Colonic mucosa (tissue), 4 donors: Measurements from ENCODE around the gene LGALS3BP. TPM values are rescaled to one million over a fixed set of nuclear protein-coding genes. Genes with fewer than 3 reads are reported as not detected.
A peak's percentile ranks its signal among the peaks of the same experiment; 100 is the strongest.

Source experiments
- DNase-seq: peaks from one replicate; pipeline ENCODE4 v3.0.0-alpha.2; 2020
- H3K27ac ChIP-seq: fragments of 200-600 bp; one replicate; pipeline ENCODE4 v1.8.0; 2021
- H3K27me3 ChIP-seq: fragments of 200-600 bp; one replicate; pipeline ENCODE4 v1.8.0; 2021
- H3K36me3 ChIP-seq: fragments of 200-600 bp; one replicate; pipeline ENCODE4 v1.8.0; 2021
- H3K4me1 ChIP-seq: fragments of 200-600 bp; one replicate; pipeline ENCODE4 v1.8.0; 2021; ENCODE audit warnings: mild to moderate bottlenecking
- H3K4me3 ChIP-seq: fragments of 200-600 bp; one replicate; pipeline ENCODE4 v1.8.0; 2021
- H3K9ac ChIP-seq, 2 donors: one replicate each; pipeline ENCODE4 v1.7.0; 2013; ENCODE audit warnings: control low read depth in 2 of 2, low read depth in 2 of 2, low read length in 2 of 2
- H3K9me3 ChIP-seq: fragments of 200-600 bp; one replicate; pipeline ENCODE4 v1.8.0; 2021
- intact Hi-C: fragments of 100-400 bp; cut with DNase I; formaldehyde crosslinking; loops from one replicate; pipeline ENCODE4 v1.14.1; 2022
- total RNA-seq, 2 donors: library from RNA; stranded (reverse); fragmentation: NEBNext Ultra II Directional in 1 of 2; extraction: Animal tissue kit (Norgen Biotek cat#: 25700) in 1 of 2; gene quantifications; one replicate each; pipeline ENCODE4 v1.2.1, GENCODE V29; 2021
- TF ChIP-seq, protein P1 (sequence below): fragments of 200-600 bp; IDR thresholded peaks from one replicate; pipeline ENCODE4 v1.8.0; 2022; ENCODE audit warnings: antibody characterized with exemption, mild to moderate bottlenecking
- donor health status: healthy.
- donor health status: DM: no; HTN: no; CAD: no.
- donor health status: DM: no; HTN: no; CAD: no.

LGALS3BP gene
- total RNA-seq, 2 donors from 2014 or later: 635 to 674 TPM

DNA sequence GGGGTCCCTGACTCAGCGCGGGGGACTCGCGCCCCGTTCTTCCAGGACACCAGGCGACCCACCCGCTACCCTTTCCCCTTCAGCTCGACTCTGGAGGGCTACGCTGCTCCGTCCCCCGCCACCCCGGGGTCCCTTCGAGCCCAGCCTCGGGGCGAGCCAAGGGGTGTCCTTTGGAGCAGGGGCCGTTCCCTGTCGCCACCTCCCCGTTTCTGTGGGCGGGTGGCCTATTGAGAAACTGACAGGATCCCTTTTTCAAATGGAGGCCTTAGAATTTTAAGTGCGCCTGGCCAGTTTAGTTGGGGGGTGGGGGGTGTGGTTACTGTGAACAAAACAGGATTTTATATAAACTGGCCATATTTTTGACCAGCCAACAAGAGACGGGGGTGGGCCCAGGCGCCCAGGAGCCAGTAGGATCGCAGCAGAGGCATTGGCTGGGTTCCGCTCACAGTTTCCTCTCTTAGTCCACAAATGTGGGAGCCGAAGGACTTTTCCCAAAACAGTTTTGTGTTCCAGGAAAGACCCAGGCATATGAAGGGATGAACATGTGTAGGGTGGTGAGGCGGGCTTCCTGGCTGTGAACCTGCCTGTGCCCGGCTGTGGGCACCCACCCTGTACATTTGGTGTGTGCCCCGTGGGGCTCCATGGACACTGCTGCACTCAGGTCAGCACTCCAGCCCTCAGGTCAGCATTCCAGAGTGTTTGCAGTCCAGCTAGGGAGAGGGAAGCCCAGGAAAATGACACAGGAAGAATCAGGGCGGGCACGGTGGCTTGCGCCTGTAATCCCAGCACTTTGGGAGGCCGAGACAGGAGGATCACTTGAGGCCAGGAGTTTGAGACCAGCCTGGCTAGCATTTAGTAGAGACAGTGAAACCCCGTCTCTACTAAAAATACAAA is 53.8 kb downstream of the LGALS3BP start:
- Histone ChIP-seq H3K36me3 (no peaks in the 10 kb centered on the region), H3K27ac (peak overlapping the region; percentile 90), H3K9me3 (no peaks in the 10 kb centered on the region), H3K4me1 (peaks cover 10% of the 10 kb centered on the region), H3K4me3 (peak overlapping the region; percentile 39), H3K27me3 (no peaks in the 10 kb centered on the region), H3K9ac (peak overlapping the region; percentile 19 to 63)
- TF ChIP-seq, protein P1, sequence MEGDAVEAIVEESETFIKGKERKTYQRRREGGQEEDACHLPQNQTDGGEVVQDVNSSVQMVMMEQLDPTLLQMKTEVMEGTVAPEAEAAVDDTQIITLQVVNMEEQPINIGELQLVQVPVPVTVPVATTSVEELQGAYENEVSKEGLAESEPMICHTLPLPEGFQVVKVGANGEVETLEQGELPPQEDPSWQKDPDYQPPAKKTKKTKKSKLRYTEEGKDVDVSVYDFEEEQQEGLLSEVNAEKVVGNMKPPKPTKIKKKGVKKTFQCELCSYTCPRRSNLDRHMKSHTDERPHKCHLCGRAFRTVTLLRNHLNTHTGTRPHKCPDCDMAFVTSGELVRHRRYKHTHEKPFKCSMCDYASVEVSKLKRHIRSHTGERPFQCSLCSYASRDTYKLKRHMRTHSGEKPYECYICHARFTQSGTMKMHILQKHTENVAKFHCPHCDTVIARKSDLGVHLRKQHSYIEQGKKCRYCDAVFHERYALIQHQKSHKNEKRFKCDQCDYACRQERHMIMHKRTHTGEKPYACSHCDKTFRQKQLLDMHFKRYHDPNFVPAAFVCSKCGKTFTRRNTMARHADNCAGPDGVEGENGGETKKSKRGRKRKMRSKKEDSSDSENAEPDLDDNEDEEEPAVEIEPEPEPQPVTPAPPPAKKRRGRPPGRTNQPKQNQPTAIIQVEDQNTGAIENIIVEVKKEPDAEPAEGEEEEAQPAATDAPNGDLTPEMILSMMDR: no peak
- intact Hi-C loops: no loop called here
- peak; percentile 65 for DNase-seq

DNA sequence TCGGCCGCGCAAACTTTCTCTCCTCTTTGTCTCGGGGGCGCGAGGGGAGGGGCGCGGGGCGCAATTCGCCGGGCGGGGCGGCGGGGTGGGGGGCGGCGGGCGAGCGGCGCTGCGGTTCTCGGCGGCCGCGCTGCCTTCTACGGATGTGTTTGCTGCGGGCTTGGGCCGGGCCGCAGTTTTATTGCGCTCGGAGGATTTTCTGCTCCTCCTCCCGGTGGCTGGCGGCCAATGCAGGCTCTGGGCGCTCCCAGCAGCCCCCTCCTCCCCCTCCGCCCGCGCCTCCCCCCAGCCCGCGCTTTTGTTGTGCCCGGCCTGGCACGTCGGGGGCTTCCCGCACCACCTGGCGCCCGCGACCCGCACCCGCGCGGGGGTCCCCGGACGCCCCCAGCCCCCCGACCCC is 54.5 kb downstream of the LGALS3BP start, which contains the start of gene TIMP2:
TSS of gene TIMP2 (minus strand) at position 154 of the 400 bp plus-strand sequence. CDS start 299 bp downstream, outside the sequence.
- Histone ChIP-seq H3K4me1 (peaks cover 10% of the 10 kb centered on the region), H3K27me3 (no peaks in the 10 kb centered on the region), H3K36me3 (no peaks in the 10 kb centered on the region), H3K9me3 (no peaks in the 10 kb centered on the region), H3K9ac (peak within 1 kb of the TSS; percentile 78 to 81), H3K27ac (peak within 1 kb of the TSS; percentile 90), H3K4me3 (peak within 1 kb of the TSS; percentile 58)
- intact Hi-C loops: no loop called here
- TF ChIP-seq, protein P1: peak; percentile 13
- peak; percentile 88 for DNase-seq

DNA sequence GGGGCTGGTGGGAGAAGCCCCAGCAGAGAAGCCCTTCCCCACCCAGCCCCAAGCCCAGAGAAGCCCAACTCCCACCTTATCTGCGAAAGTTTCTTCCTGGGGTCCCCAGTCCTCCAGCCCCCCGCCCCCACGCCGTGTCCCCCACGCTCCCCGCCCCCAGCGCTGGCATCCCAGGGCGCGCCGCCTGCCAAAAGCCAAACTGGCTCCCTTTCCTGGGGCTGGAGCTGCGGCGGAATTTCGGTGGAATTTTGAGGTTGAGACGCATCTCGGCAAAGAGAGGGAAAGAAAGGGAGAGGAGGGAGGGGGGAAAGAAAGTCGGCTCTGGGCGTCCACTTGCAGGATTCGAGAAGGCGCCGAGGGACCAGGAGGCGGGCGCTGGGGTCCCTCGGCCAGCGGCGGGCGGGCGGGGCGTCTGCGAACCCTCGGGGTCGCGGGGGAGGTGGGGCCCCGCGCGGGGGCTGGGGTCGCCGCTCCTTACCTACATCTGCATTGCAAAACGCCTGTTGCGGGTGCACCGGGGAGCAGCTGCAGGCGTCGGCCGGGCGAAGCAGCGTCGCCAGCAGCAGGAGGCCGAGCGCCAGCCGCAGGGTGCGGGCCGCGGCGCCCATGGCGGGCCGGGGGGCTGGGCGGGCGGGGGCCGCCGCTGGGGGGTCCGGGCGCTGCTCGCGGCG is 55.1 kb downstream of the LGALS3BP start:
- peak overlapping the region; percentile 78 to 81 for H3K9ac ChIP-seq
- H3K4me3 ChIP-seq: peak overlapping the region; percentile 58
- intact Hi-C loops: loop anchor here (5.0 kb wide), 1 partner anchor 57 kb away; no protein-coding TSS in a partner anchor
- TF ChIP-seq, protein P1: no peak
- H3K36me3 ChIP-seq: no peaks in the 10 kb centered on the region
- peak; percentile 32 for DNase-seq
- H3K4me1 ChIP-seq: peaks cover 10% of the 10 kb centered on the region
- H3K9me3 ChIP-seq: no peaks in the 10 kb centered on the region
- no peaks in the 10 kb centered on the region for H3K27me3 ChIP-seq
- H3K27ac ChIP-seq: peak overlapping the region; percentile 74

DNA sequence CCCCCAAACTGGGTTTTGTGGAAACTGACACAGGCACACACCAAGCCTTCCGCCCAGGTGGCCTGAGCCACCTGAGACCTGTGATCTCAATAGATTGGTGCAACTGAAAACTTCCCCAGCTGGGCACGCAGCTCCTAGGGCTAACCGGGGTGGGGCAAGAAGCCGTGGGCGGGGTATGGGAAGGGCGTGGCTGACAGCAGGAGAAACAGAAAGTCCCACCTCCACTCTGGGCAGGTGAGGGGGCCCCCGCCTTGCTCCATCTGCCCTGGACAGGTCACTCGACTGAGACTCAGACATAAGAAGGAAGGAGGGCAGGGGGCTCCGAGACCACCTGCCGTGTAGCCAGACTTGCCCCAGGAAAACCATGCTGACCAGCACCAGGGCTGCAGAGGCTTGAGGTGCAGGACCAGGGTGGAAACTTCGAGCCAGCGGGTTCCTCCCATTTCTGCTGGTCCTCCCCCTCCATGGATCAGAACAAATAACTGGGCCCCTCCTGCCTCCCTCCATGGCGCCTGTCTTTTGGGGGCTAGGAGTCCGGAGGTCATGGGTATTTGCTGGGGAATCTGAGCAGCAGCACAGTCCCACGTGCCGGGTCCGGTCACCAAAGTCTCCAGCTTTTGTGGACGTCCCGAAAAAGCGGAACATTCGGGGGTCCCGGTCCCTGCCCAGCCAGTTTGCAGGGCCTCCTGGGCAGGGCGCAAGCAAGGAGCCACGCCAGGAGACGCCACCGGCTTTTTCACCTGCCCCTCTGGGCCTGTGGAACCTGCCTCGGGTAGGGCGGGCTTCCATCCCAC is 55.9 kb downstream of the LGALS3BP start:
- no peaks in the 10 kb centered on the region for H3K36me3 ChIP-seq
- peak overlapping the region; percentile 74 for H3K27ac ChIP-seq
- H3K4me1 ChIP-seq: peaks cover 10% of the 10 kb centered on the region
- H3K4me3 ChIP-seq: peak overlapping the region; percentile 58
- intact Hi-C loops: loop anchor here (5.0 kb wide), 1 partner anchor 57 kb away; no protein-coding TSS in a partner anchor
- no peaks in the 10 kb centered on the region for H3K27me3 ChIP-seq
- DNase-seq: peak; percentile 94
- TF ChIP-seq, protein P1: no peak
- no peaks in the 10 kb centered on the region for H3K9me3 ChIP-seq
- peak overlapping the region; percentile 78 to 81 for H3K9ac ChIP-seq
